K562 (cell line): ENCODE measurements around the gene ERCC2. TPM values are rescaled to one million over a fixed set of nuclear protein-coding genes. Genes with fewer than 3 reads are reported as not detected.

Source experiments
- CHAMP1 ChIP-seq: fragments of 450-650 bp; IDR thresholded peaks from 2 replicates; pipeline ENCODE4 v1.6.1; 2016; ENCODE audit warnings: mild to moderate bottlenecking
- CREB1 ChIP-seq, 2 experiments: sonication (generic) in 1 of 2; formaldehyde crosslinking in 1 of 2; IDR thresholded peaks; 2 replicates each; pipeline versions ENCODE4 v1.6.1 to v1.8.0; 2012 to 2022; ENCODE audit warnings: inconsistent platforms in 1 of 2, mild to moderate bottlenecking in 1 of 2, missing genetic modification reagents in 1 of 2, moderate library complexity in 1 of 2
- SNIP1 ChIP-seq: fragments of 450-650 bp; IDR thresholded peaks from 2 replicates; pipeline ENCODE4 v1.7.1; 2017; ENCODE audit warnings: low read depth, mild to moderate bottlenecking
- polyA plus RNA-seq, 8 experiments: library from polyadenylated mRNA; depleted of rRNA in 4 of 8; stranded (reverse) in 5 of 8; unstranded in 3 of 8; fragments of >200 nt; fragmentation: Nextera tagmentation in 2 of 8; fragmentation: Illumina TruSeq in 1 of 8; extraction: Ambion mirVana in 2 of 8; extraction: Trizol in 1 of 8; gene quantifications; 2 replicates each; pipeline versions ENCODE4 v1.2.1 to v1.2.3, GENCODE V29; 2011 to 2014; ENCODE audit warnings: inconsistent platforms in 1 of 8, missing spikeins in 1 of 8
- total RNA-seq, 7 experiments: library from RNA; depleted of rRNA in 6 of 7; stranded (reverse); fragments of >200 nt in 6 of 7; fragmentation: Illumina TruSeq in 2 of 7; extraction: Trizol in 2 of 7; gene quantifications; 2 replicates each; pipeline versions ENCODE4 v1.2.1 to v1.2.3, GENCODE V29; 2011 to 2021; ENCODE audit warnings: low replicate concordance in 1 of 7
- TF ChIP-seq, protein P1 (sequence below): IDR thresholded peaks from 3 replicates; pipeline ENCODE4 v1.6.1; 2011; ENCODE audit warnings: borderline replicate concordance, mild to moderate bottlenecking, moderate library complexity; ENCODE audit not compliant: insufficient read length; ENCODE audit errors: extremely low read depth

ERCC2 gene
- total and polyA plus RNA-seq, 9 of the 15 experiments (the other 6 are each of a cell fraction or from before 2014, with no cell fraction given) = 2.2 to 55.9 (median 23.4) TPM

DNA sequence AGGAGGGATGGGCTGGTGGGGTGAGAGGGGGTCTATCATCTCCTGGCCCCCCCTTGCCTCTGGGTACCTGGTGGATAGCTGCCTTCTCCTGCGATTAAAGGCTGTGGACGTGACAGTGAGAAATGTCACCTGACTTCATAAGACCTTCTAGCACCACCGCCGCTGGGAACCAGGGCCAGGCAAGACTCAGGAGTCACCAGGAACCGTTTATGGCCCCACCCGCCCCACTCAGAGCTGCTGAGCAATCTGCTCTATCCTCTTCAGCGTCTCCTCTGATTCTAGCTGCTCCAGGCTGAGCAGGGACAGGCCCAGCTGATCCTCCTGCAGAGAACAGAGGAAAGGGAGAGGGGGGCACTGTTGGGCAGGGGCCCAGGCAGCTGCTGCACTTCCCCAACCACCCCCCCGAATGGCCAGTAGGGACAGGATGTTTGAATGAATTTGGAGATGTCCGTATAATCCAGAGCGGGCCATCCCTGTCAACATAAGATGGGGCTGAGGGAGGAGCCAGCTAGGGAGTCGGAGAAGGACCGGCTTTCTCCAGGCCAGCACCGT, 18.9 kb downstream of the ERCC2 start (continued):
- TF ChIP-seq CHAMP1 (no peak), CREB1 (IDR thresholded peaks at IDR 0.05) (no peak), CREB1 (CRISPR knock-in tag; IDR thresholded peaks at IDR 0.05) (no peak), SNIP1 (no peak)
- TF ChIP-seq, protein P1, sequence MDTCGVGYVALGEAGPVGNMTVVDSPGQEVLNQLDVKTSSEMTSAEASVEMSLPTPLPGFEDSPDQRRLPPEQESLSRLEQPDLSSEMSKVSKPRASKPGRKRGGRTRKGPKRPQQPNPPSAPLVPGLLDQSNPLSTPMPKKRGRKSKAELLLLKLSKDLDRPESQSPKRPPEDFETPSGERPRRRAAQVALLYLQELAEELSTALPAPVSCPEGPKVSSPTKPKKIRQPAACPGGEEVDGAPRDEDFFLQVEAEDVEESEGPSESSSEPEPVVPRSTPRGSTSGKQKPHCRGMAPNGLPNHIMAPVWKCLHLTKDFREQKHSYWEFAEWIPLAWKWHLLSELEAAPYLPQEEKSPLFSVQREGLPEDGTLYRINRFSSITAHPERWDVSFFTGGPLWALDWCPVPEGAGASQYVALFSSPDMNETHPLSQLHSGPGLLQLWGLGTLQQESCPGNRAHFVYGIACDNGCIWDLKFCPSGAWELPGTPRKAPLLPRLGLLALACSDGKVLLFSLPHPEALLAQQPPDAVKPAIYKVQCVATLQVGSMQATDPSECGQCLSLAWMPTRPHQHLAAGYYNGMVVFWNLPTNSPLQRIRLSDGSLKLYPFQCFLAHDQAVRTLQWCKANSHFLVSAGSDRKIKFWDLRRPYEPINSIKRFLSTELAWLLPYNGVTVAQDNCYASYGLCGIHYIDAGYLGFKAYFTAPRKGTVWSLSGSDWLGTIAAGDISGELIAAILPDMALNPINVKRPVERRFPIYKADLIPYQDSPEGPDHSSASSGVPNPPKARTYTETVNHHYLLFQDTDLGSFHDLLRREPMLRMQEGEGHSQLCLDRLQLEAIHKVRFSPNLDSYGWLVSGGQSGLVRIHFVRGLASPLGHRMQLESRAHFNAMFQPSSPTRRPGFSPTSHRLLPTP = no peak
